IMR-90 (cell line): Measurements from ENCODE around the gene MBD1. TPM values are rescaled to one million over a fixed set of nuclear protein-coding genes. Genes with fewer than 3 reads are reported as not detected.

ENCODE experiments used
- ATAC-seq: fragments of 200-7000 bp; cut with Tn5 transposase; 2 replicates; pipeline ENCODE4 v1.9.1; 2020; ENCODE audit warnings: low read depth, mild to moderate bottlenecking, moderate library complexity
- BruUV-seq: library from RNA; stranded (reverse); fragments of 400-500 nt; replicated peaks from 2 replicates; lab custom pipeline; 2021; lab: Mats Ljungman, UMichigan
- CTCF ChIA-PET: fragments of 300-600 bp; formaldehyde crosslinking; extraction: SDS; loops from one replicate; lab custom pipeline; 2021; ENCODE audit warnings: antibody characterized with exemption; lab: Yijun Ruan, JAX
- POLR2A ChIA-PET: fragments of 300-600 bp; sonication (Branson Sonifier 250); formaldehyde crosslinking; loops from one replicate; lab custom pipeline; 2022; ENCODE audit warnings: antibody characterized with exemption; ENCODE audit not compliant: unreplicated experiment; lab: Charles Lee
- DNase-seq: peaks from one replicate; pipeline ENCODE4 v3.0.0; 2013
- H2AFZ ChIP-seq: replicated peaks from 2 replicates; pipeline ENCODE3; 2013; ENCODE audit warnings: low read length, mild to moderate bottlenecking; ENCODE audit not compliant: poor library complexity
- H2AK5ac ChIP-seq: 2 replicates; pipeline ENCODE4 v1.6.1; 2013; ENCODE audit warnings: low read depth, low read length, inconsistent platforms
- H2AK9ac ChIP-seq: replicated peaks from 2 replicates; pipeline ENCODE3; 2013; ENCODE audit warnings: mild to moderate bottlenecking, low read depth, low read length, moderate library complexity; ENCODE audit not compliant: poor library complexity
- H2BK120ac ChIP-seq: 2 replicates; pipeline ENCODE4 v1.6.1; 2013; ENCODE audit warnings: low read depth, low read length, inconsistent platforms
- H2BK15ac ChIP-seq: 3 replicates; pipeline ENCODE4 v1.6.1; 2013; ENCODE audit warnings: low read depth, low read length, inconsistent platforms
- H2BK20ac ChIP-seq: 2 replicates; pipeline ENCODE4 v1.6.1; 2013; ENCODE audit warnings: low read depth, mild to moderate bottlenecking, inconsistent platforms, low read length, moderate library complexity
- H2BK5ac ChIP-seq: 2 replicates; pipeline ENCODE4 v1.6.1; 2013; ENCODE audit warnings: mild to moderate bottlenecking, low read depth, low read length, inconsistent platforms; ENCODE audit not compliant: poor library complexity, severe bottlenecking
- H3K14ac ChIP-seq: replicated peaks from 2 replicates; pipeline ENCODE4 v1.6.1; 2013; ENCODE audit warnings: low read depth, low read length, inconsistent platforms
- H3K18ac ChIP-seq: 2 replicates; pipeline ENCODE4 v1.6.1; 2013; ENCODE audit warnings: low read depth, low read length, control low read depth
- H3K23ac ChIP-seq: 2 replicates; pipeline ENCODE4 v1.6.1; 2013; ENCODE audit warnings: low read depth, low read length, inconsistent platforms
- H3K27ac ChIP-seq: 2 replicates; pipeline ENCODE4 v1.5.1; 2013; ENCODE audit warnings: mild to moderate bottlenecking, control low read depth, low read length; ENCODE audit not compliant: insufficient read depth
- H3K27me3 ChIP-seq: 2 replicates; pipeline ENCODE4 v1.6.1; 2013; ENCODE audit warnings: low read length; ENCODE audit not compliant: control insufficient read depth, insufficient read depth
- H3K36me3 ChIP-seq: 2 replicates; pipeline ENCODE4 v1.6.1; 2013; ENCODE audit warnings: low read length, mixed read lengths; ENCODE audit not compliant: control insufficient read depth, insufficient read depth
- H3K4ac ChIP-seq: 2 replicates; pipeline ENCODE4 v1.6.1; 2013; ENCODE audit warnings: low read depth, low read length, inconsistent platforms
- H3K4me1 ChIP-seq: 2 replicates; pipeline ENCODE4 v1.6.1; 2013; ENCODE audit warnings: low read length, mixed read lengths; ENCODE audit not compliant: control insufficient read depth, insufficient read depth
- H3K4me2 ChIP-seq: 2 replicates; pipeline ENCODE4 v1.6.1; 2013; ENCODE audit warnings: low read depth, mild to moderate bottlenecking, control low read depth, low read length, moderate library complexity
- H3K4me3 ChIP-seq: 2 replicates; pipeline ENCODE4 v1.5.1; 2013; ENCODE audit warnings: low read depth, mild to moderate bottlenecking, control low read depth, low read length, moderate library complexity; ENCODE audit not compliant: insufficient read depth
- H3K56ac ChIP-seq: 2 replicates; pipeline ENCODE4 v1.6.1; 2013; ENCODE audit warnings: low read length, inconsistent platforms; ENCODE audit not compliant: insufficient read depth; ENCODE audit errors: extremely low read depth
- H3K79me1 ChIP-seq, 2 experiments: 2 replicates each; pipeline ENCODE4 v1.6.1; 2013; ENCODE audit warnings: low read length in 2 of 2, inconsistent platforms in 1 of 2, low read depth in 1 of 2
- H3K9ac ChIP-seq: 2 replicates; pipeline ENCODE4 v1.6.1; 2013; ENCODE audit warnings: low read depth, low read length, control low read depth
- H3K9me1 ChIP-seq: 2 replicates; pipeline ENCODE4 v1.6.1; 2013; ENCODE audit warnings: low read length, inconsistent platforms; ENCODE audit not compliant: insufficient read depth
- H3K9me3 ChIP-seq: 2 replicates; pipeline ENCODE4 v1.6.1; 2013; ENCODE audit warnings: low read length; ENCODE audit not compliant: control insufficient read depth, insufficient read depth
- H4K20me1 ChIP-seq: 2 replicates; pipeline ENCODE4 v1.6.1; 2013; ENCODE audit warnings: low read length, inconsistent platforms; ENCODE audit not compliant: insufficient read depth
- H4K5ac ChIP-seq: 2 replicates; pipeline ENCODE4 v1.6.1; 2013; ENCODE audit warnings: mild to moderate bottlenecking, low read depth, low read length, control low read depth
- H4K8ac ChIP-seq, 2 experiments: 2 replicates each; pipeline ENCODE4 v1.6.1; 2013; ENCODE audit warnings: low read depth in 2 of 2, low read length in 2 of 2, control low read depth in 1 of 2, inconsistent platforms in 1 of 2
- H4K91ac ChIP-seq: 2 replicates; pipeline ENCODE4 v1.6.1; 2013; ENCODE audit warnings: low read depth, low read length, inconsistent platforms; ENCODE audit not compliant: insufficient read depth
- BHLHE40 ChIP-seq: fragments of 150-350 bp; IDR thresholded peaks from 2 replicates; pipeline ENCODE4 v1.6.1; 2016; ENCODE audit warnings: mild to moderate bottlenecking, low read depth, low read length
- CEBPB ChIP-seq: IDR thresholded peaks from 2 replicates; pipeline ENCODE4 v1.6.1; 2012; ENCODE audit warnings: low read depth, low read length, improper control_type of control experiment
- CHD1 ChIP-seq: IDR thresholded peaks from 2 replicates; pipeline ENCODE4 v1.6.1; 2012; ENCODE audit warnings: low read depth, low read length, improper control_type of control experiment
- CTCF ChIP-seq: conservative IDR thresholded peaks from 2 replicates; pipeline ENCODE4 v1.5.1; 2012; ENCODE audit warnings: mild to moderate bottlenecking, low read depth, low read length, improper control_type of control experiment
- ELK1 ChIP-seq: fragments of 150-350 bp; IDR thresholded peaks from 2 replicates; pipeline ENCODE4 v1.6.1; 2016; ENCODE audit warnings: low read depth, mild to moderate bottlenecking, low read length, moderate library complexity, borderline replicate concordance
- MAFK ChIP-seq: IDR thresholded peaks from 2 replicates; pipeline ENCODE4 v1.6.1; 2012; ENCODE audit warnings: low read depth, low read length, improper control_type of control experiment
- MAZ ChIP-seq: IDR thresholded peaks from 2 replicates; pipeline ENCODE4 v1.6.1; 2012; ENCODE audit warnings: low read depth, mild to moderate bottlenecking, low read length, improper control_type of control experiment, moderate library complexity, borderline replicate concordance
- MXI1 ChIP-seq: IDR thresholded peaks from 2 replicates; pipeline ENCODE4 v1.6.1; 2012; ENCODE audit warnings: low read depth, mild to moderate bottlenecking, low read length, moderate library complexity, borderline replicate concordance
- NFE2L2 ChIP-seq: fragments of 150-350 bp; IDR thresholded peaks from 2 replicates; pipeline ENCODE4 v1.6.1; 2016; ENCODE audit warnings: low read depth, mild to moderate bottlenecking, low read length
- RAD21 ChIP-seq: IDR thresholded peaks from 2 replicates; pipeline ENCODE4 v1.6.1; 2012; ENCODE audit warnings: low read length, improper control_type of control experiment
- RFX5 ChIP-seq: IDR thresholded peaks from 2 replicates; pipeline ENCODE4 v1.8.0; 2012; ENCODE audit warnings: low read depth, mild to moderate bottlenecking, low read length, moderate library complexity
- SMC3 ChIP-seq: fragments of 150-350 bp; IDR thresholded peaks from 2 replicates; pipeline ENCODE4 v1.6.1; 2016; ENCODE audit warnings: low read depth, mild to moderate bottlenecking, antibody characterized with exemption, low read length, moderate library complexity
- WGBS, 2 experiments: methylation state at CpG; one replicate each; pipeline versions ENCODE4 v1.1.5 to v1.1.7; 2013; ENCODE audit warnings: missing lambda C conversion rate in 2 of 2; ENCODE audit not compliant: insufficient read length in 1 of 2; ENCODE audit errors: extremely low coverage in 2 of 2; 5-methylcytosine and 5-hydroxymethylcytosine counted together
- dilution Hi-C: fragments of 300-500 bp; cut with HindIII; formaldehyde crosslinking; loops from one replicate; pipeline ENCODE4 v1.14.3; 2018; ENCODE audit warnings: low sequenced_read_pairs; ENCODE audit not compliant: unreplicated experiment
- in situ Hi-C: fragments of 300-500 bp; cut with MboI; formaldehyde crosslinking; loops from 3 replicates; pipeline ENCODE4 v1.14.3; 2019; ENCODE audit warnings: low sequenced_read_pairs, inconsistent platforms, mixed read lengths
- intact Hi-C: fragments of 100-400 bp; cut with micrococcal nuclease; formaldehyde crosslinking; loops from 2 replicates; pipeline ENCODE4 v1.10.0; 2022
- polyA plus RNA-seq, 3 experiments: library from polyadenylated mRNA; depleted of rRNA; stranded (reverse); fragments of >200 nt; gene quantifications; 2 replicates each; pipeline ENCODE4 v1.2.3, GENCODE V29; 2012; ENCODE audit warnings: low replicate concordance in 1 of 3
- total RNA-seq: library from RNA; depleted of rRNA; stranded (reverse); fragments of >200 nt; gene quantifications from 2 replicates; pipeline ENCODE4 v1.2.3, GENCODE V29; 2012

MBD1 gene
- total and polyA plus RNA-seq, 2 of the 4 experiments (the other 2 are of a cell fraction): 31.7 to 56.5 TPM

- TF ChIP-seq CEBPB (no peak), MAFK (no peak)
Observed at GRCh38 chr18:50286391-50287027, 5.2 kb upstream of the MBD1 start (continued).

GRCh38 chr18:50285631-50286321 is 4.5 kb upstream of the MBD1 start:
- Histone ChIP-seq H2BK5ac (no peak overlapping the region), H4K20me1 (peaks cover 3% of the 10 kb centered on the region; the same call in 1 of the 2 replicates), H4K8ac (0 out of 4 replicates have a peak overlapping the region, but pooled peaks of 1 of the 2 experiments have one; percentile 39), H3K9ac (no peak overlapping the region), H2AK9ac (peak overlapping the region; percentile 79), H3K18ac (no peak overlapping the region), H4K5ac (no peak overlapping the region), H3K4me2 (no peak overlapping the region; the same call in 1 of the 2 replicates), H2AK5ac (no peak overlapping the region), H3K9me1 (peaks cover under 1% of the 10 kb centered on the region; the same call in 1 of the 2 replicates), H3K27ac (no peak overlapping the region), H2AFZ (no peak overlapping the region), H2BK20ac (no peak overlapping the region), H3K4me3 (no peak overlapping the region), H3K14ac (no peak overlapping the region), H3K27me3 (peaks cover 2% of the 10 kb centered on the region; the same call in 1 of the 2 replicates), H2BK15ac (no peak overlapping the region), H3K9me3 (no peaks in the 10 kb centered on the region), H3K4ac (no peak overlapping the region), H3K79me1 (peaks cover 8 to 28% of the 10 kb centered on the region in 2 experiments; a peak in 3 of 4 replicates), H4K91ac (no peak overlapping the region), H3K23ac (no peak overlapping the region), H3K4me1 (peaks cover 3% of the 10 kb centered on the region; the same call in 1 of the 2 replicates), H2BK120ac (no peak overlapping the region), H3K36me3 (peaks cover 30% of the 10 kb centered on the region), H3K56ac (no peak overlapping the region)
- dilution Hi-C loops (no loop called here), in situ Hi-C loops (loop anchor here (25.0 kb wide), 2 partner anchors 752 to 1648 kb away; partner anchors contain the start of gene SMAD4), intact Hi-C loops (loop anchor here (5.0 to 10.0 kb wide), 2 partner anchors 72 to 791 kb away; partner anchors contain the start of gene RPL17)
- BruUV-seq: no TSS peak
- ChIA-PET CTCF (no interaction called here), POLR2A (no interaction called here)
- 93% methylated on average over 11 of the region's 24 CpGs; no CpG with 5 or more reads in 1 of the 2 experiments for WGBS, 2 experiments
- ATAC-seq (no peak), DNase-seq (no peak)
- TF ChIP-seq SMC3: no peak
- TF ChIP-seq NFE2L2: no peak
- no peak for TF ChIP-seq MAFK
- no peak for TF ChIP-seq CTCF
- no peak for TF ChIP-seq CHD1
- no peak for TF ChIP-seq MXI1
- TF ChIP-seq CEBPB: no peak
- TF ChIP-seq RAD21: no peak
- no peak for TF ChIP-seq RFX5
- TF ChIP-seq BHLHE40: no peak
- no peak for TF ChIP-seq MAZ
- TF ChIP-seq ELK1: no peak
